MCF 10A (cell line): ENCODE data around the gene HES2. TPM values are rescaled to one million over a fixed set of nuclear protein-coding genes. Genes with fewer than 3 reads are reported as not detected.
A peak's percentile ranks its signal among the peaks of the same experiment; 100 is the strongest.
"Not testable (repeated sequence)": the region's sequence is repeated elsewhere in the genome, so short reads cannot be mapped to it uniquely, and the experiment has no call there.

Source experiments
- BruUV-seq: library from RNA; stranded (reverse); fragments of 400-500 nt; replicated peaks from 2 replicates; lab custom pipeline; 2021; lab: Mats Ljungman, UMichigan
- CTCF ChIA-PET: fragments of 300-600 bp; sonication (Branson Sonifier 250); formaldehyde crosslinking; extraction: SDS; loops from one replicate; lab custom pipeline; 2021; ENCODE audit warnings: antibody characterized with exemption, inconsistent platforms; lab: Yijun Ruan, JAX
- POLR2A ChIA-PET: fragments of 300-600, 350-650 bp; sonication (Branson Sonifier 250); formaldehyde crosslinking; extraction: SDS; loops from one replicate; lab custom pipeline; 2020; ENCODE audit warnings: antibody characterized with exemption, inconsistent platforms; lab: Yijun Ruan, JAX
- DNase-seq: peaks from one replicate; pipeline ENCODE4 v3.0.0-alpha.2; 2018; ENCODE audit not compliant: unreplicated experiment
- H3K27ac Mint-ChIP-seq: one replicate; pipeline ENCODE4 v1.8.0; 2022; ENCODE audit warnings: mild to moderate bottlenecking, low read depth, mixed read lengths; ENCODE audit not compliant: unreplicated experiment
- H3K27me3 Mint-ChIP-seq: one replicate; pipeline ENCODE4 v1.8.0; 2022; ENCODE audit warnings: mixed read lengths; ENCODE audit not compliant: insufficient read depth, unreplicated experiment
- H3K36me3 Mint-ChIP-seq: one replicate; pipeline ENCODE4 v1.8.0; 2022; ENCODE audit warnings: mild to moderate bottlenecking, moderate library complexity, mixed read lengths; ENCODE audit not compliant: insufficient read depth, unreplicated experiment
- H3K4me1 Mint-ChIP-seq: one replicate; pipeline ENCODE4 v1.8.0; 2022; ENCODE audit warnings: mixed read lengths; ENCODE audit not compliant: insufficient read depth, unreplicated experiment
- H3K4me3 Mint-ChIP-seq: one replicate; pipeline ENCODE4 v1.8.0; 2022; ENCODE audit warnings: mild to moderate bottlenecking, moderate library complexity, mixed read lengths; ENCODE audit not compliant: unreplicated experiment
- H3K9me3 Mint-ChIP-seq: one replicate; pipeline ENCODE4 v1.8.0; 2022; ENCODE audit warnings: mixed read lengths; ENCODE audit not compliant: unreplicated experiment
- intact Hi-C: fragments of 100-400 bp; cut with micrococcal nuclease; formaldehyde crosslinking; loops from 2 replicates; pipeline ENCODE4 v1.14.1; 2022
- total RNA-seq: library from RNA; stranded (reverse); gene quantifications from 2 replicates; pipeline ENCODE4 v1.2.3, GENCODE V29; 2022
- TF ChIP-seq, protein P1 (sequence below): fragments of 200-600 bp; IDR thresholded peaks from one replicate; pipeline ENCODE4 v1.8.0; 2022; ENCODE audit warnings: antibody characterized with exemption, mild to moderate bottlenecking; ENCODE audit not compliant: unreplicated experiment

Gene HES2
- total RNA-seq, 1 experiment from 2014 or later, result 7.6 TPM

- TF ChIP-seq, protein P1, sequence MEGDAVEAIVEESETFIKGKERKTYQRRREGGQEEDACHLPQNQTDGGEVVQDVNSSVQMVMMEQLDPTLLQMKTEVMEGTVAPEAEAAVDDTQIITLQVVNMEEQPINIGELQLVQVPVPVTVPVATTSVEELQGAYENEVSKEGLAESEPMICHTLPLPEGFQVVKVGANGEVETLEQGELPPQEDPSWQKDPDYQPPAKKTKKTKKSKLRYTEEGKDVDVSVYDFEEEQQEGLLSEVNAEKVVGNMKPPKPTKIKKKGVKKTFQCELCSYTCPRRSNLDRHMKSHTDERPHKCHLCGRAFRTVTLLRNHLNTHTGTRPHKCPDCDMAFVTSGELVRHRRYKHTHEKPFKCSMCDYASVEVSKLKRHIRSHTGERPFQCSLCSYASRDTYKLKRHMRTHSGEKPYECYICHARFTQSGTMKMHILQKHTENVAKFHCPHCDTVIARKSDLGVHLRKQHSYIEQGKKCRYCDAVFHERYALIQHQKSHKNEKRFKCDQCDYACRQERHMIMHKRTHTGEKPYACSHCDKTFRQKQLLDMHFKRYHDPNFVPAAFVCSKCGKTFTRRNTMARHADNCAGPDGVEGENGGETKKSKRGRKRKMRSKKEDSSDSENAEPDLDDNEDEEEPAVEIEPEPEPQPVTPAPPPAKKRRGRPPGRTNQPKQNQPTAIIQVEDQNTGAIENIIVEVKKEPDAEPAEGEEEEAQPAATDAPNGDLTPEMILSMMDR, result peak; percentile 13
- DNase-seq, result peak; percentile 55
These were observed 20.7 kb upstream of the HES2 start for GRCh38 chr1:6440198-6441126.

GRCh38 chr1:6438047-6438525, 18.4 kb upstream of the HES2 start:
- TF ChIP-seq, protein P1, result peak; percentile 89
- CTCF ChIA-PET, result interaction anchor here (0.6 to 7.2 kb wide), 31 partner anchors 10 to 319 kb away, joined by 3 to 118 read pairs (median 6); partner anchors contain the start of genes HES2 and PLEKHG5
- Mint-ChIP-seq H3K27ac (no peak overlapping the region), H3K4me1 (peaks cover 13% of the 10 kb centered on the region), H3K27me3 (no peaks in the 10 kb centered on the region), H3K9me3 (no peaks in the 10 kb centered on the region), H3K36me3 (no peaks in the 10 kb centered on the region), H3K4me3 (no peak overlapping the region)
- peak; percentile 77 for DNase-seq
- intact Hi-C loops, result loop anchor here (1.0 to 2.0 kb wide), 3 partner anchors 15 to 191 kb away; no protein-coding TSS in a partner anchor
- no TSS peak for BruUV-seq
- POLR2A ChIA-PET, result interaction anchor here (0.9 to 2.8 kb wide), 8 partner anchors 10 to 240 kb away, joined by 3 to 21 read pairs (median 6); partner anchors contain the start of gene HES2

More at GRCh38 chr1:6440198-6441126, 20.7 kb upstream of the HES2 start:
- H3K36me3 Mint-ChIP-seq, result no peaks in the 10 kb centered on the region
- CTCF ChIA-PET, result interaction anchor here (0.6 to 7.2 kb wide), 9 partner anchors 12 to 235 kb away, joined by 3 to 118 read pairs (median 3); partner anchors contain the start of gene HES2
- no peak overlapping the region for H3K27ac Mint-ChIP-seq
- no peak overlapping the region for H3K4me3 Mint-ChIP-seq
- peaks cover 18% of the 10 kb centered on the region for H3K4me1 Mint-ChIP-seq
- H3K27me3 Mint-ChIP-seq, result no peaks in the 10 kb centered on the region
- intact Hi-C loops, result no loop called here
- no TSS peak for BruUV-seq
- POLR2A ChIA-PET, result interaction anchor here (1.0 to 2.8 kb wide), 3 partner anchors 8 to 207 kb away, joined by 3 to 17 read pairs (median 4); no protein-coding TSS in a partner anchor
- no peaks in the 10 kb centered on the region for H3K9me3 Mint-ChIP-seq

DNA sequence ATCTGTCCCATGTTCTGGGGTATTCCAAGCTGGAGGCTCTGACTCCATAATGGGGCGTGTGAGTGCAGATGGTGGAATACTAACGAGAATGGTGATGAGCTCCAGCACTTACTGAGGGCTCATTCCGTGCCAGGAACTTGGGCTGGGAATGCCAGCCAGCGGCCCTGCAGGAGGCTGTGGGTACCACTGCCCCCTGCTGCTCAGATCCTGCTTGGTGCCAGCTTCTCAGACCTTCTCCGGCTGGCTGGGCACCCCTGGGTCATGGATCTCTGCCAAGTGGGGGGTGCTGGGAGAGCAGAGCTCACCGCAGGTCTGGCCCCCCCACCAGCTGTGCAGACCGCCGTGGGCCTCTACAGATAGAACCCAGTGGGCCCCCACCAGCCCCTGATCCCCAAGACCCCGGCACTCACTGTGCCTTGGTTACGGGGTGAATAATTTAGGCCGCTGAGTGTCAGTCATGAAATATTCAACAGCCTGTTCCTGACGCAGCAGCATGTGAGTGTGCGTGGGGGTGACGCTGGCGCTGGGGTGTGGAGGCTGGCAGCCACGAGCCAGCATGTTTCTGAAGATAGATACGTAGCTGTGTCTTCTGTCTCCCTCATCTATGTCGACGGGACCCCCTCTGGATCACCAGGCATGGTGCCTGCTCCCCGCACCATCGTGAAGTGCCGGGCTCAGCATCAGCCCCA, 17.4 kb upstream of the HES2 start:
- H3K4me3 Mint-ChIP-seq, H3K36me3 Mint-ChIP-seq, H3K9me3 Mint-ChIP-seq, H3K27me3 Mint-ChIP-seq, H3K27ac Mint-ChIP-seq, intact Hi-C loops, BruUV-seq: not testable (repeated sequence)
- TF ChIP-seq, protein P1, result peak; percentile 53
- POLR2A ChIA-PET, result interaction anchor here (0.6 to 2.8 kb wide), 7 partner anchors 9 to 239 kb away, joined by 3 to 21 read pairs (median 6); no protein-coding TSS in a partner anchor
- CTCF ChIA-PET, result interaction anchor here (0.5 to 7.2 kb wide), 29 partner anchors 9 to 320 kb away, joined by 3 to 118 read pairs (median 5); partner anchors contain the start of genes HES2 and PLEKHG5
- H3K4me1 Mint-ChIP-seq, result peaks cover 13% of the 10 kb centered on the region
- peak; percentile 79 for DNase-seq

- intact Hi-C loops, result not testable (repeated sequence)
- CTCF ChIA-PET, result interaction anchor here (0.7 to 7.2 kb wide), 8 partner anchors 9 to 74 kb away, joined by 3 to 118 read pairs (median 22); partner anchors contain the start of gene HES2
These were observed 16.6 kb upstream of the HES2 start for GRCh38 chr1:6436277-6436676.

More at GRCh38 chr1:6436277-6436676, 16.6 kb upstream of the HES2 start:
- POLR2A ChIA-PET, H3K27me3 Mint-ChIP-seq, DNase-seq, H3K4me3 Mint-ChIP-seq, H3K36me3 Mint-ChIP-seq, H3K27ac Mint-ChIP-seq, BruUV-seq, H3K9me3 Mint-ChIP-seq: not testable (repeated sequence)
- peaks cover 13% of the 10 kb centered on the region for H3K4me1 Mint-ChIP-seq
